Activated CD4-positive, CD25-positive, alpha-beta regulatory T cell (primary cell): ENCODE measurements around the gene C9orf43.
"Not testable (repeated sequence)": the region's sequence is repeated elsewhere in the genome, so short reads cannot be mapped to it uniquely, and the experiment has no call there.

ENCODE experiments used
- DNase-seq, 4 experiments: peaks; one replicate each; lab custom pipeline; 2025; lab: John Stamatoyannopoulos, UW

The C9orf43 gene

DNA sequence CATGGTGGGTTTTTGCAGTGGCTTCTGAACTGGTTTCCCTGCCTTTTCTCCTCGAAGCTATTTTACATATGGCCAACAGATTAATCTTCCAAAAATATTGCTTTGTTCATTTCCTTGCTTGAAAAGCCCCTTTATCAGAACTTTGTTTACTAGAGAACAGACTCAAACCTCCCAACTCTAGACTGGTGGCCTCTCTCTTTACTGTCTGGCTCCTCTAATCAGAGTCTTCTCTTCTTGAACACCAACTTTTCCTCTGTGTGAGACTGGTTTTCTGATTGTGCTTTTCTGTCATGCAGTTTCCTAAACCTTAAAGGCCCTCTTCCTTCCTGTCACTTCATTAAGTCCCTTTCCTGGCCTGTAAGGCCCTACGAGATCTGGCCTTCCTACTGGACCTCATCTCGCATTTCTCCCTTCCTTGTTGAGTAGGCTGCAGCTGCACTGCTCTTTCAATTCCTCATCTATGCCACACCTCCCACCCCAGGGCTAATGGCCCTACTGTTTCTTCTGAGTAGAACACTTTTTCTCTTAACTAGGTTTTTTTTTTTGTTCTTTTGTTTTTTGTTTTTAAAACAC is 5.7 kb downstream of the C9orf43 start:
- DNase-seq, result no peak

DNA sequence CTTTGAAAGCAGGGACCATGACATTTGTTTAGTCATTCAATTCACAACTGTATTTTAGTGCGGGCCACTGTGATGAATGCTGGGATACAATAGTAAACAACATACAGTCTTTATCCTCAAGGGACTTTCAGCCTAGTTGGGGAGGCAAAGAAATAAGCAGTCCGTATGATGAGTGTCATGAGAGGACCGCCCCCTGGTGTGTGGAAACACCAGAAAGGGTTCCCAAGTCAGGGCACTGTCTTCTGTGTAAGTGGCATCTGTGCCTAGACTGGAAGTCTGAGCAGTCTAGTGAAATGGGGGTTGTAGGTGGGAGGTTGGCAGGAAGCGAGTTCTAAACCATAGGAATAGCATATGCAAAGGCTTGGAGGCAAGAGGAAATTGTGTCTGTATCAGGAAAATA is 6.8 kb downstream of the C9orf43 start:
- DNase-seq, result no peak

DNA sequence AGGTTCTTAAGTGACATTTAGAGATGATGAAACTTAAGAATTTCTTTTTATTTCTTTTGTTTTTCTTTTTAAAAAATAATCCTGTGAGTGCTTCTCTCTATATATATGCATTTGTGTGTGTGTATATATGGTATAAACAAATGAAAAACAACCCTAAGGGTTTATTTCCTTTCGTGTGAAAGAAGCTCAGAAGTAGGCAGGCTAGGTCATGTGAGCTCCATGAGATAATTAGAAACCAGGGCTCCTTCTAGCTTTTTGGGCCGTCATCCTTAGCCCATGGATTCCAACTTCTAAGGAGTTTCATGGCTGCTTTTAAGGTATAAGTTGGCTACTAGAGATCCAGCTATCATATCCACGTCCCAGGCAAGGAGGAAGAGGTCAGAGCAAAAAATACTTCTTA is 11.2 kb downstream of the C9orf43 start:
- no peak for DNase-seq

DNA sequence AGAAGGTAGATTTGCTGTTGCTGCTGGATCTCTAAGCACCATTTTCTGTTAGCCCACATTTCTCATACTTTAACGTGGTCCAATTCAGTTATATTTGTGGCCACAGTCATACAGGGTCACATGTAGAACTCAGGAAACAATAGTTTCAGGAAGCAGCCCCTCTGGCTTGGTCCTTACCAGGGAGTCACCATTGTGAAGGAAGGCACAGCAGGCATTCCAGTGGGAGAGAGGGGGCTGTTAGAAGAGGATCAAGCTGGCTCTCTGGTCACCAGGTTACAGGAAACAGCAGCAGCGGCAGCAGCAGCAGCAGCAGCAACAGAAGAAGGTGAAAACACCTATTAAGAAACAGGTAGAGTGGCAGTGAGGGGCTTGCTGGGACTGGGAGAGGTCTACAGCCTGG is 14.5 kb downstream of the C9orf43 start:
- DNase-seq, result no peak

DNA sequence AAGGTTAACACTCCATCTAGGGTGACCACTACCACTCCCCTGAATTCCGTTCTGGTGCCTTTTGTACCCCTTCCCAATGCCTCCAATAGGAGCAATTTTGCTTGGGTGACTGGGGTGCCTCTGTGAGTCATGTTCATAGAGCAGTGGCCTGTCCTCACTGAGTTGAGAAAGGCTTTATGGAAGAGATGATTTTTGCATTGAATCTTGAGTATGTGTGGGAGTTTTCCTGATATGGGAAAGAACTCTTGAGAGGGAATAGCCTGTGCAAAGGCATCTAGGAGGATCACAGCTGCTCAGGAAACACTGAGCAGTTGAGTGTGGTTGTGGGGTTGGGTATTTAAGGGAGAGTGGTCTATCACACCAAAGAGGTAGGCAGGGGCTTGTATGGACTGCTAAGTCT is 16.2 kb downstream of the C9orf43 start:
- no peak for DNase-seq

DNA sequence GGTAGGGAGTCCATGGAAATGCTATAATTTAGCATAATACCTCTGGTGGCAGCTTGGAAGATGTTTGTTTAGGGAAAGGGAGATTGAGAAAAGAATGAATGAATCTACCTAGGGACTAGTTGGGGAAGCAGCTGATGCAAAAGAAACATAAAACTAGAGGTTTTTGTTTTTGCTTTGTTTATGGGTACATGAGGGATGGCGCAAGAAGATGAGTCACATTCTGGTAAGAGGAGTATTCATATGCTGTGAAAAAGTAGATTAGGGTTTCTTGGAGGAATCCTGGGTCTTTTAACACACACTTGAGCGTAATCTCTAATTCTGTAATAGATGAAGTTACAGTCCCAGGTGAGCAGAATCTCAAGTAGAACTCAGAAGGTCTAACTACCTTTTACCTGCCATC is 17.1 kb downstream of the C9orf43 start:
- no peak for DNase-seq

DNA sequence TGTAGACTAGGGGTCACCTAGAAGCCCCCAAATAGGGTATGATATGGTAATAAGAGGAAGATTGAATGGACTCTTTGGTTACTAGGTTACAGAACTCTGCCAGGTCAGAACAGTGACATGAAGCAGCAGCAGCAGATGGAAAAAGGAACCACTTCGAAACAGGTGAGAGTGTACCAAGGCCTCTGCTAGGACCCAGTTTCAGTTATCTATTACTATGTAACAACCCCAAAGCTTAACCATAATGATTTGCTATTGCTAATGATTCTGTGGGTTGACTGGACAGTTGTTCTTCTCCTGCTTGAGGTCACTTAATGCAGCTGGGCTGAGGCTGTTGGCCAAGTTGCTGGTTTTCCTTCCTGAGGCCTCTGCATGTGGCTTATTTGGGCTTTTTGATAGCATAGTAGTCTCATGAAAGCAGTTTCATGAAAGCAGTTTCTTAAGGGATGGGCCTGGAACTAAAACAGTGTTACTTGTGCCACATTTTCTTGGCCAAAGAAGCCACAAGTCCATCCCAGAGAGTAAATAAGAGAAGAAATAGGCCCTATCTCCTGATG is 17.6 kb downstream of the C9orf43 start:
- no peak for DNase-seq

DNA sequence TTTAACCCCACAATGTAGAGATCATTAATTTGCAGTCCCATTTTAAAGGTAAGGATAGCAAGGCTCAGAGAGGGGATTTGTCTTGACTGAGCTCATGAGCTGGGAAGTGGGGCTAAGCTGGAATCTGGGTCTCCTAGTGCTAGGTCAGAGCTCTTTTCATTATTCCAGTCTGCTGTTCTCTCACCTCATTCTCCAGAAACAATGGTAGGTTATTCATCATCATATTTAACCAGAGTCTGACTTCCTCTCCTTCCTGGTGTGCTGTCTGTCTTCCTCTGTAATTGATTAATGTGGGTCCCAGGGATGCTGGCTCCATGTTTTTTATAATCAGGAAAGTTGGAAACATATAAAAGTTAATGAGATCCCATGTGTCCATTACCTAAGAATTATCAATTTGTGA is 20.6 kb downstream of the C9orf43 start:
- DNase-seq, result no peak

DNA sequence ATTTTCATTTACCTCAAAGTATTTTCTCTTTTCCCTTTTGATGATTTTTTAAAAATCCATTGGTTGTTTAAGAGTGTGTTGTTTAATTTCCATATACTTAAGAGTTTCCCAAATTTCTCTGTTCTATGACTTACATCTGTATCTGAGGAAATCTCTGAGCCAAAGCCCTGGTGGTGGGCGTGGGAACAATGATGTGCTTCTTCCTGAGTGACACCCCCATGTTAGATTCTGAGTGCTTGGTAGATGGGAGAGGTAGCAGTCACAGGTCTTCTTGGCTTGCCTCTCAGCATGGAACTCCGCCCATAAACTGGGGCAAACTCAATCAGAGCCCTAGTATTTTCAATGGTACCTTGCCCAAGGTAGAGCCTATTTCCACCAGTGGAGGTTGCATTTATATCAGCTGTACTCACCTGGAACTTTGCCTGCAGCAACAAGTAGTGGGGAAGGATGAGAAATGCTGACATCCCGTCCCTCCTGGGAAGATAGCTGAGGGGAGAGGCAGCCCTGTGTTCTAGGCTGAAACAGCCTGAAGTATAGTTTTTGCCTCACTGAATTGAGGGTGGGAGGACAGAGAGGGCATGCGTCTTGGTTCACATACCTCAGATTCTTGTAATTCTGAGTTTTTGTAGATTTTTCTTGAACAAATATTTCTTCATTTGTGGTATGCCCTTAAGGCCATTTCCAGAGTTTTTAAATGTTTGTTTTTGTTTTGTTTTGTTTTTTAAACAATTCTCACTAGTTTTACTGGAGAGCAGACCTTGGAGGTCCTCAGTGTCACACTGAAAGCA is 26.4 kb downstream of the C9orf43 start:
- no peak for DNase-seq

DNA sequence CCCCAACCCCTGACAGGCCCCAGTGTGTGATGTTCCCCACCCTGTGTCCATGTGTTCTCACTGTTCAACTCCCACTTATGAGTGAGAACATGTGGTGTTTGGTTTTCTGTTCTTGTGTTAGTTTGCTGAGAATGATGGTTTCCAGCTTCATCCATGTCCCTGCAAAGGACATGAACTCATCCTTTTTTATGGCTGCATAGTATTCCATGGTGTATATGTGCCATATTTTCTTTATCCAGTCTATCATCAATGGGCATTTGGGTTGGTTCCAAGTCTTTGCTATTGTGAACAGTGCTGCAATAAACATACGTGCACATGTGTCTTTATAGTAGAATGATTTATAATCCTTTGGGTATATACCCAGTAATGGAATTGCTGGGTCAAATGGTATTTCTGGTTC is 27.2 kb downstream of the C9orf43 start:
- not testable (repeated sequence) for DNase-seq

DNA sequence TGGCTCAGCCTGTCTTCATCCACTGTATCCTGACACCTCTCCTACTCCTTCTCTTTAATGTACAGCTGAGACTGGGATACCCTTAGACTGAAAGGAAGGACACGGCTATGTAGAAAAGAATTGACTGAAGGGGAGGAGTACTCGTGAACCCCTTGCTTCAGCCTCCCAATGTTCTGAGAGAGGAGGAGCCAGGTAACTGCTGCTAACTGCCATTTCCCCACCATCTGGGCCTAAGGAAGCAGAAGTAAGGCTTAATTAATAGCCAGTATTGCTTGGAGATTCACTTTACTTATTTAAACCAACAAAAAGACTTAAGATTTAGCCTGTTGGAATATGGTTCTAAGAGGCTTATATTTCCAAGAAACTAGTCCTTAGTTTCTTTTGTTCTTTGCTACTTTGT is 34.2 kb downstream of the C9orf43 start:
- DNase-seq, result no peak

DNA sequence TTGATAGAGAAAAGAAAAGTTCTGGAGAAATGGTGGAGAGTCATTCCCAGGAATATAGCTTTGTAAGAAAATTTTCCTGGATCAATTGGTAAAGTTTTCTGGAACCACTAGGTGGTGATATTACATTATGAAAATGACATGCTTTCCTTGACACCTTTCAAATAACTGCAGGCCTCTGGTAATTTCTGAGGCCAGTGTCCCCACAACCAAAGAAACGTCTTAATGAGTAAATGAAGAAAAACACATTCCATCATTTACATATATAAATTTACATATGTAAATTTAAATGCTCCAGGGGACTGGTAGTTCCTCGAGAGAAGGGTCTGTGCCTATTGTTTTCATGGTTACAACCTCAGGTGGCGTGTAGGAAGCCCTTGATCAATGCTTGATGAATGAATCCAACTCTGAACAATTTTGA is 35.8 kb downstream of the C9orf43 start:
- no peak for DNase-seq

DNA sequence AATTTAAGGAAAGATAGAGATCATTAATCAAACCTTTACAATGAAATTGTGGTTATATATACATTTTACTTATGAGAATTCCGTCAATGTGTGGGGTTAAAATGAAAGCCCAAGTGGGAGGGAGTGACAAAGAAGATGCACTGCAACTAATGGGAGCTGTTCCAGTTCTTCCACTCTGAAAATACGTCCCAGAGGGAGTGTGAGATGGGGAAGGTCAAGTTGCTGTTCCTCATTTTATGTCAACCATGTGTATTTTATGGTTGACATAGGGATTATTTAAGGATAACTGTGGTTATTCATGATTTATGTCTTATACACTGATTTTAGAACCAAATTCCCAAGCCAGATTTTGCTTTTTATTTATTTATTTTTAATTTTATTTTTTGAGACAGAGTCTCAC is 38.8 kb downstream of the C9orf43 start:
- no peak for DNase-seq

DNA sequence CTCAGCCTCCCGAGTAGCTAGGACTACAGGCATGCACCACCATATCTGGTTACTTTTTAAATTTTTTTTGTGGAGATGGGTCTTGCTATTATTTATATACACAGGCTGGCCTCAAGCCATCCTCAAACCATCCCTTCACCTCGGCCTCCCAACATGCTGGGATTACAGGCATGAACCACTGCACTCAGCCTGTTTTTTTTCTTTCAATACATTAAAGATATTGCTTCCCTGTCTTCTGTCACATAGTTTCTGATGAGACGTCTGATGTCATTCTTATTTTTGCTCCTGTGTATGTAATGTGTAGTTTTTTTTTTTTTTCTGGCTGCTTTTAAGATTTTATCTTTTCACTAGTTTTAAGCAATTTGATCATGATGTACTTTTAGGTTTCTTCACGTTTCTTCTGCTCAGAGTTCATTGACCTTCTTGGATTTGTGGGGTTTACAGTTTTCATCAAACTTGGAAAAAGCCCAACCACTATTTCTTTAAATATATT is 41.6 kb downstream of the C9orf43 start:
- DNase-seq, result no peak

DNA sequence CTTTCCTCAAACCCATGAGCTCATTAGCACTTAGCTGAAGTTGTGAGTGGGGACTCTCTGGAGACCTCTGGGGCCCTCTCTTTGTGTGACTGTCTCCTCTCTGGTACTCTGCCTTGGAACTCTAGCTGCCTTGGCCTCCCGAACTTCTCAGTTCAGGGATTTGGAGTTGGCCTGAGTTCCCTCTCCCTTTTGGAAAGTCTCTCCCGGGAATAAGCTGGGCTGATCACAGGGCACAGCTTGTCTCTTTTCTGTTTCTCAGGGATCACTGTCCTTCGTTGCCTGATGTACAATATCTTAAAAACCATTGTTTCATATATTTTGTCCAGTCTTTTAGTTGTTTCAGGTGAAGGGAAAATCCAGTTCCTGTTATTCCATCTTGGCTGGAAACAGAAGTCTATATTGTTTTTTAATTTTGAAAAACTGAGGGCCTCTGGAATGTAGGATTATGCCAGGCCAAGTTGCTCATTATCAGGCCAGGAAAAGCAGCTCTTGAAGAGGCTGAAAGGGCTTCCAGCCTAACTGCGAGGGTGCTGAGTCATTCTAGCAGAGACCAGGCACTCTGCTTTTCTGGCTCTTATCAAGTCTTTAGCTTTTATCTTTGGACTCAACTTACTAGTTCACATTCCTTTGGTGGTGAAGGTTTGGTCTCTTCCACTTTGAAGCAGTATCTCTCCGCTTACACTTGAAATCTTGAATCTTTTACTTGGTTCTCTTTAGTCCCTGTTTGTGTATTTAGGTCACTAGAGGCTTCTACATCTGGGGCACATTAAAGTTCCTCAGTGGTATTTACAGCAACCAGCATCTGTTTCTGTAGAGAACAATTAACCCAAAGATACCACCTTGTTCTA is 44.6 kb downstream of the C9orf43 start:
- DNase-seq, result no peak

DNA sequence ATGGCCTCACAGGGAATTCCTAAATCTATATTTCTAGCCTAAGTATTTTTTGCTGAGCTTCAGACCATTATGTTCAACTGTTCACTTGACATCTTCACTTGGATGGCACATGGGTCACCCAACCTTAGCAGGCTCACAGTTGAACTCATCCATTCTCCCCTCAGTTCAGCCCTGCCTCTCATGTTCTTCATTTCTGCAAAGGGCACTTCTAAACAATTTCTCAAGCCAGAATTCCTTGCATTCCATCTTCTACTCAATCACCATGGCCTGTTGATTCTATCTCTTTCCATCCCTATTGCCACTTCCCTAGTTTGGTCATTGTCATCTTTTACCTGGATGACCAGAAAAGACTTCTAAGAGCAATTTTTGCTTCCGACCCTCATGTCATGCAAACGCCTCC is 45.7 kb downstream of the C9orf43 start:
- no peak for DNase-seq

DNA sequence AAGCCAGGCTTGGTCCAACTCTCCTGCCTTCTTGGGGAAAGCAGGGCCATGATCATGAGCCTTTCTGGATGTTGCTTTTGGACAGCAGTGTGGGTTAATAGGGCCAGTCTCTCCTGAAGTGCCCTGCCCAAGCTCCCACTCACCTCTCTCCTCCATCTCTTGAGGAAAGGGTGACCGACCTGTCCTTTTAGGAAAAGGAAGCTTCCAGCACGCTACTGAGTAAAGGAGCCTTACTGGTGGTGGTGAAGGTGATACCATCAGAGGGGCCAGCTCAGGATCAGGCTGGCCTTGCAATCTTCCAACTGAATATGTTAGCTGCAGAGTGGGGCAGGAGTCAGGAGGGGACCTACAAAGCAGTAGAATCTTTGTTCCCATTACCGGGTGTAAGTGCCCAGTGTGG is 50.7 kb downstream of the C9orf43 start:
- no peak for DNase-seq

DNA sequence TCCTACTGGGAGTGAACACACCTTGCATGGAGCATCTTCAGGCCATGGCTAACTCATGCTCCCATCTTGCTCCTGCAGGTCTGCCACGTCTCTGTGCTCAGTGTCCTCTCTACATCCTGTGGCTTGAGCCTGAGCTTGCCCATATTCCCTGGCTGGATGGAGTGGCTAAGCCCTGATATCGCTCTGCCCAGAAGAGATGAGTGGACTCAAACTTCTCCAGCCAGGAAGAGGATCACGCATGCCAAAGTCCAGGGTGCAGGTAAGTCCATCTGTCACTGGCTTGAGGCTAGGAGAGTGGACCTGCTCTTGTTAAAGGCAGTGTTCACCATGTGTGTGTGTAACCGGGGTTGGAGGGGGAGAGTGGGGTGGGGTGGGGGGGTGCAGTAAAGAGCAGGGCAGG is 51.4 kb downstream of the C9orf43 start:
- no peak for DNase-seq

DNA sequence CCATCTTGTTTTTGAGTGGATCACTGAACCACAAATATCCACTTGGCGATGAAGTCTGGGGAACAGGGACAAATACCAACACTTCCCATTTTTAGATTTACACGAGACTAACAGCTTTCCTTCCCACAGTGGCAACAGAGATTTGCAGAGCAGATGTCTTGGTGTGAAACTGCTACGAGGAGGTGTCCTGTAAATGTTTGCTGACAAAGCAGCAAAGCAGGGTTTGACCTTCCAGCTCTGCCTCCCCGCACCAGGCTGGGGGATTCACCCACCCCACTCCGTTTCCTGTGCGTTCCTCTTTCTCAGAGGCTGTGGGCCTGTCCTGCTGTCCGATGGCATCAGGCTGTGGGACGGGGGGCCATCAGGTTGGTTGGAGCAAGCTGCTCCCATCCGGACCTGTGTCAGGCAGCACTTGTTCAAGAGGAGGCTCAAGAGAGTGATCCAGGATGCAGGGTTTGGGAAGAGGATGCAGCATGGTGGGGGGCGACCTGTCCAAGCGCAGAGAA is 52.3 kb downstream of the C9orf43 start:
- DNase-seq, result no peak

DNA sequence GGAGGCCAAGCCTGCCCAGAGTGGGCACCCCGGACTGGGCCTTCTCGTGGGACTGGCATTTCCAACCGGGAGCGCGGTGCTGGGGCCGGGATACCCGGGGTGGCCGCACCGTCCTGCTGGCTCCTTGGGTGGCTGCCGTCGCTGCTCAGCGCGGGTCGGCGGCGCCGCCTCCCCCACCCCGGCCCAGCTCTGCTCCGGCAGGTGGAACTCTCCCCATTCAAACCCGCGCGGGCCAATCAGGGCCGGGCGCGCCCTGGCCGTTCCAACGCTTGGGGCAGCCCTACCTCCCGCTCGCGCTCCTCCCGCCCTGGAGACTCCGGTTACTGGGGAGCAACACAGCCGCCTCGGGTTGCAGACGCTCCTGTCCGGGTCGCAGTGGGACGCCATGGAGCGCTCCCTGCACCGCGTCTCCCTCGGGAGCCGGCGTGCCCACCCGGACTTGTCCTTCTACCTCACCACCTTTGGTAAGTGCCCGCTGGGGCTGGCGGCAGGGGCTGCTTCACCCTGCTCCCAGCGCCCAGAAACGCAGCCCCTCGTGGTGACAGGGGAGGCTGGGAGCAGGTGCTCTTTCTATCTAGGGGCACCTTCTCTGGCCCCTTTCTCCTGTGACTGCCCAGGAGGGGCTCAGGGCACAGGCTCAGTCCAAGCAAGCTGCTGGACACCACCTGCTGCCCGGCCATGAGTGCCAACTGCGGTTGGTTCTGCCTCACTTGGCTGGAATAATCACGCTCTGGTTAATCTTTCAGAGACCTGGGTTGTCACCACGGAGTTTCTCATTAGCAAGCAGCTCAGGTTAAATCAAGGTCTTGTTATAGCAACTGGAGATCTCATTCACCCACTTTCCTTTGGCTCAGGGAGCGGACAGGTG is 53.1 kb downstream of the C9orf43 start, which contains the start of gene RGS3:
RGS3 (plus strand) TSS at position 310 of the 868 bp plus-strand sequence; CDS start at position 386, 76 bp downstream.
- DNase-seq, result no peak

DNA sequence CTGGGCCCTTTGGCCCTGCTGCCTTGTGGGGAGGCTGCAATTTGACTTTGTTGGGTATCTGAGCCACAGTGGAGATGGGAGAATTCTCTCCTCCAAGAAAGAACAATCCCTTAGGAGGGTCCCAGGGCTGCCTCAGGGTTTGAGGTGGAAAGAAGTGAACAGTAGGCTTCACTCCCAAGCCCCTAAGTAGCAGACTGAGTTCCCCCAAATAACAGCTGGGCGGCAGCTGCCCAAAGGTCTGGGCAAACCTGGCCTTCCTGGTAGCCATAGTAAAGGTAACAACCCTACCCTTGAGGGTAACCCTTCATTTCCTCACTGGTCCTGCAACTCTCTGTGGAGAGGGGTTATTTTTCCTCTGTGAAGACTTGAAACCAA is 53.7 kb downstream of the C9orf43 start:
- DNase-seq, result no peak
